ENCODE results near the gene RUNX2. TPM values are rescaled to one million over a fixed set of nuclear protein-coding genes. Genes with fewer than 3 reads are reported as not detected.

RUNX2 gene
- total and polyA plus RNA-seq, 2 experiments from 2014 or later = 1.0 to 2.1 TPM

DNA sequence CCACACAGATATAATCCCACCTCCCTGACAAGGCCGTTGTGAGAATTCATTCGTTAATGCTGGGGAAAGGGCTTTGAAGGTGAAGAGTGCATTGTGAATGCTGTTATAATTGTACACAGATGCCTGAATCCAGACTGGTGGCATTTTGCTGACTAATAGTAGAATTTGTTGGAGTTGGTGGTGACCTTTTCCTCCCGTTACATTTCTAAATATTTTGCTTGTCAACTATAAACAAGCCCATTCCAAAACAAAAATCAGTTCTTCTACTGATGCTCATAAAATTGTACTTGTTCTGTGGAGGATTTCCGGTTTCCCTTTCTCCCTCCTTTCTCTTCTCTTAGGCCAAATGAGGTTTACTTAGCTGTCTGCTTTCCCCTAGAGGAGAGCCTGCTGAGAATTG is 302.7 kb downstream of the RUNX2 start:
- WGBS (ENCODE audit: low lambda C conversion rate, missing lambda C conversion rate) = 58% methylated on average over 4 of the region's 4 CpGs
- Histone ChIP-seq H3K4me2 (no peak overlapping the region), H3K27ac (no peak overlapping the region), H2AFZ (no peak overlapping the region), H3K4me1 (ENCODE audit: insufficient read depth) (peaks cover 6% of the 10 kb centered on the region), H3K27me3 (no peaks in the 10 kb centered on the region), H3K79me2 (no peaks in the 10 kb centered on the region), H3K9me2 (replicated peaks; ENCODE audit: insufficient read depth) (no peaks in the 10 kb centered on the region), H4K20me1 (ENCODE audit: insufficient read depth, poor library complexity, severe bottlenecking) (no peaks in the 10 kb centered on the region), H3K4me3 (no peak overlapping the region), H3K9me3 (ENCODE audit: low read depth) (no peaks in the 10 kb centered on the region), H3K36me3 (replicated peaks; ENCODE audit: insufficient read depth, low read depth) (no peaks in the 10 kb centered on the region)
- no peak for TF ChIP-seq EZH2phosphoT487 (IDR thresholded peaks at IDR 0.05; ENCODE audit: low read depth, severe bottlenecking, unreplicated experiment)
- no peak for TF ChIP-seq EZH2 (IDR thresholded peaks at IDR 0.05; ENCODE audit: borderline replicate concordance)
- TF ChIP-seq, protein P1, sequence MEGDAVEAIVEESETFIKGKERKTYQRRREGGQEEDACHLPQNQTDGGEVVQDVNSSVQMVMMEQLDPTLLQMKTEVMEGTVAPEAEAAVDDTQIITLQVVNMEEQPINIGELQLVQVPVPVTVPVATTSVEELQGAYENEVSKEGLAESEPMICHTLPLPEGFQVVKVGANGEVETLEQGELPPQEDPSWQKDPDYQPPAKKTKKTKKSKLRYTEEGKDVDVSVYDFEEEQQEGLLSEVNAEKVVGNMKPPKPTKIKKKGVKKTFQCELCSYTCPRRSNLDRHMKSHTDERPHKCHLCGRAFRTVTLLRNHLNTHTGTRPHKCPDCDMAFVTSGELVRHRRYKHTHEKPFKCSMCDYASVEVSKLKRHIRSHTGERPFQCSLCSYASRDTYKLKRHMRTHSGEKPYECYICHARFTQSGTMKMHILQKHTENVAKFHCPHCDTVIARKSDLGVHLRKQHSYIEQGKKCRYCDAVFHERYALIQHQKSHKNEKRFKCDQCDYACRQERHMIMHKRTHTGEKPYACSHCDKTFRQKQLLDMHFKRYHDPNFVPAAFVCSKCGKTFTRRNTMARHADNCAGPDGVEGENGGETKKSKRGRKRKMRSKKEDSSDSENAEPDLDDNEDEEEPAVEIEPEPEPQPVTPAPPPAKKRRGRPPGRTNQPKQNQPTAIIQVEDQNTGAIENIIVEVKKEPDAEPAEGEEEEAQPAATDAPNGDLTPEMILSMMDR (IDR thresholded peaks at IDR 0.05; ENCODE audit: poor library complexity) = no peak
- DNase-seq (ENCODE audit: low spot score) = no peak

DNA sequence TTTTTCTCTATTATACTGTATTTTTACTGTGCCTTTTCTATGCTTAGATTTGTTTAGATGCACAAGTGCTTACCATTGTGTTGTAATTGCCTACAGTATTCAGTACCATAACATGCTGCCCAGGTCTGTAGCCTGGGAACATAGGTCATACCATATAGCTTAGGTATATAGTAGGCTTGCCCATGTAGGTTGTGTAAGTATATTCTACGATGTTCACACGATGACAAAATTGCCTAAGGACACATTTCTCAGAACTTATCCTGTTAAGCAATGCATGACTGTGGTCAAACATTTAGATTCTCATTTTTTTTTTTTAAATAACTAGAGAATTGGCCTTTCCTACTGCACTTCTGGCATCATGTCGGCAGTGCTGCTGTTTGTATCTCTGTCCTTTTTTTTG is 303.3 kb downstream of the RUNX2 start:
- Histone ChIP-seq H3K9me3 (ENCODE audit: low read depth) (no peaks in the 10 kb centered on the region), H4K20me1 (ENCODE audit: insufficient read depth, poor library complexity, severe bottlenecking) (no peaks in the 10 kb centered on the region), H3K9me2 (replicated peaks; ENCODE audit: insufficient read depth) (no peaks in the 10 kb centered on the region), H3K36me3 (replicated peaks; ENCODE audit: insufficient read depth, low read depth) (no peaks in the 10 kb centered on the region), H3K4me3 (no peak overlapping the region), H3K27me3 (no peaks in the 10 kb centered on the region), H3K4me2 (no peak overlapping the region), H3K79me2 (no peaks in the 10 kb centered on the region), H2AFZ (no peak overlapping the region), H3K27ac (no peak overlapping the region), H3K4me1 (ENCODE audit: insufficient read depth) (peaks cover 6% of the 10 kb centered on the region)
- TF ChIP-seq EZH2phosphoT487 (IDR thresholded peaks at IDR 0.05; ENCODE audit: low read depth, severe bottlenecking, unreplicated experiment) = no peak
- TF ChIP-seq EZH2 (IDR thresholded peaks at IDR 0.05; ENCODE audit: borderline replicate concordance) = no peak
- TF ChIP-seq, protein P1 (IDR thresholded peaks at IDR 0.05; ENCODE audit: poor library complexity) = no peak
- 89% methylated on average over 3 of the region's 3 CpGs for WGBS (ENCODE audit: low lambda C conversion rate, missing lambda C conversion rate)
- DNase-seq (ENCODE audit: low spot score) = no peak

DNA sequence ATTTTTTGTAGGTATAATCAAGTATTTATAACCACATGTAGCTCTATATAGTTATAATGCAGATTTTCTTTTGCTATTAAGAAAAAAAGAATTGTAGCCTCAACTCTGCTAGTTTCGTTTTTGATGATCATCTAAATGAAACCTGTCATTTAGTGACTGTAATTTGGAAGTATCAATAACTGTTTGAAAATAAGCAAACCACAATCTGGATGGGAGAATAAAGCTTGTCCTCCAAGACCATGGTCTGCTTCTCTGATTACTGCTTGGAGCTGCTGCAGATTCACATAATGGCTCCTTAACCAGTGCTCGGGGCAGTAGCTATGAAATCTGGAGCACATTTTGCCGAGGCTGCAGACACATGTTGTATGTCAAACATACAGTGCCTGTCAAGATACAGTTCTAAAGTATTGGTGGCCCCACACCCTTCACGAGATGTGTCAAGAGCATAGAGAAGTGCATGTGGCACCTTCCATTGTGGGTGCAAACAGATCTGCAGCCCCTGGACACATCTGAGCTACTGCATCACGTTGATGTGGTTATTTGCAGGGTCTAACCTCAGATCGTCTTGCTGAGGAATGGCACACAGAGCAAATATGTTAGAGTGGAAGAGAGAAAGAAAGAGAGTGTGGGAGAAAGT is 305.3 kb downstream of the RUNX2 start:
- no peaks in the 10 kb centered on the region for H3K79me2 ChIP-seq
- H4K20me1 ChIP-seq (ENCODE audit: insufficient read depth, poor library complexity, severe bottlenecking) = no peaks in the 10 kb centered on the region
- DNase-seq (ENCODE audit: low spot score) = no peak
- no peak overlapping the region for H3K4me3 ChIP-seq
- no peaks in the 10 kb centered on the region for H3K27me3 ChIP-seq
- H3K9me2 ChIP-seq (replicated peaks; ENCODE audit: insufficient read depth) = no peaks in the 10 kb centered on the region
- no peaks in the 10 kb centered on the region for H3K9me3 ChIP-seq (ENCODE audit: low read depth)
- 78% methylated on average over 6 of the region's 6 CpGs for WGBS (ENCODE audit: low lambda C conversion rate, missing lambda C conversion rate)
- H3K36me3 ChIP-seq (replicated peaks; ENCODE audit: insufficient read depth, low read depth) = no peaks in the 10 kb centered on the region
- H3K4me2 ChIP-seq = no peak overlapping the region
- TF ChIP-seq EZH2 (IDR thresholded peaks at IDR 0.05; ENCODE audit: borderline replicate concordance) (no peak), EZH2phosphoT487 (IDR thresholded peaks at IDR 0.05; ENCODE audit: low read depth, severe bottlenecking, unreplicated experiment) (no peak)
- TF ChIP-seq, protein P1 (IDR thresholded peaks at IDR 0.05; ENCODE audit: poor library complexity) = no peak
- H2AFZ ChIP-seq = no peak overlapping the region
- no peak overlapping the region for H3K27ac ChIP-seq
- H3K4me1 ChIP-seq (ENCODE audit: insufficient read depth) = peaks cover 6% of the 10 kb centered on the region

Data from hepatocyte (in vitro differentiated cells).